ENCODE results near the gene OR52B6.
"Not testable (repeated sequence)": the region's sequence is repeated elsewhere in the genome, so short reads cannot be mapped to it uniquely, and the experiment has no call there.

The OR52B6 gene

DNA sequence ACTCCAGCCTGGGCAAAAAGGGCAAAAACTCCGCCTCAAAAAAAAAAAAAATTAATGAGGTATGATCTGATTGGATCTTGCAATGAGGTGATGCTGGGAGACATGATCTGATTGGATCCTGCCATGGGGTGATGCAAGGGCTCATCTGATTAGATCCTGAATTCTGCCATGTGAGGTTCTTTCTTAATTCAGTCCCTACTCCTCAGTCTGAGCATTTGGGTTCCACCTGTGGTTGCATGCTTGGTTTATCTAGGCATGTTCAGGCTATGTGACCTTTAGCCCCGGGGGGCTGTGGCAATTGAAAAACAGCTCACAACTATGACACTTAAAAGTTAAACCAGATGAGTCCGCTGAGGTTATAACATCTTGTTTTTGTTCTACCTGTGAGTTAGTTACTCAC lies 10.9 kb downstream of the OR52B6 start:
- DNase-seq (ENCODE audit: low read depth, low spot score) = no peak
- no peak overlapping the region for H3K4me3 ChIP-seq (ENCODE audit: low read length)

DNA sequence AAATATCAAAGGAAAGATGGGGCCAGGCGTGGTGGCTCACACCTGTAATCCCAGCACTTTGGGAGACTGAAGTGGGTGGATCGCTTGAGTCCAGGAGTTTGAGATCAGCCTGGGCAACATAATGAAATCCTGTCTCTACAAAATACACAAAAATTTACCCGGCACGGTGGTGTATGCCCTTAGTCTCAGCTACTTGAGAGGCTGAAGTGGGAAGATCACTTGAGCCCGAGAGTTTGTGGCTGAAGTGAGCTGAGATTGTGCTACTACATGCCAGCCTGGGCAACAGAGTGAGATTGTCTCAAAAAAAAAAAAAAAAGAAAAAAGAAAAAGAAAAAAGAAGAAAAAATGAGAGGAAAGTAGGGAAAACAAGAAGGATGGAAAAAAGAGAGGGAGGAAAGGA lies 11.9 kb downstream of the OR52B6 start:
- no peak overlapping the region for H3K4me3 ChIP-seq (ENCODE audit: low read length)
- DNase-seq (ENCODE audit: low read depth, low spot score) = no peak

DNA sequence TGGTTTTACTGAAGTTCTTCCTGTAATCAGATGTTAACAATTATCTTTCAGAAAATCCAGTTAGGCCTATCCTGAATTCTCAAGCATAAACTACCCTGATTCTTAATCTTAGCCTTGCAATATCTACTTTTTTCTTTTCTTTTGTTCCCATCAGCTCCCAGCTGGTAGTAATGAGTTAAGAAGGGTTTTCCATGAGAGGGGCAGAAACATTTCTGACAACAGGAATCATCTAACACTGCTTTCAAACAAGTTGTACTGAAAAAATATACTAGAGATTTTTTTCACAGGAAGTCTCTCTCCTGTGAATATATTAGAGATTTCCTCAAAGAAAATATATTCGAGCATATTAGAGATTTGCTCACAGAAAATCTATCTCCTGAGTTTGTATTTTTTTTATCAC lies 12.5 kb downstream of the OR52B6 start:
- DNase-seq (ENCODE audit: low read depth, low spot score) = no peak
- no peak overlapping the region for H3K4me3 ChIP-seq (ENCODE audit: low read length)

DNA sequence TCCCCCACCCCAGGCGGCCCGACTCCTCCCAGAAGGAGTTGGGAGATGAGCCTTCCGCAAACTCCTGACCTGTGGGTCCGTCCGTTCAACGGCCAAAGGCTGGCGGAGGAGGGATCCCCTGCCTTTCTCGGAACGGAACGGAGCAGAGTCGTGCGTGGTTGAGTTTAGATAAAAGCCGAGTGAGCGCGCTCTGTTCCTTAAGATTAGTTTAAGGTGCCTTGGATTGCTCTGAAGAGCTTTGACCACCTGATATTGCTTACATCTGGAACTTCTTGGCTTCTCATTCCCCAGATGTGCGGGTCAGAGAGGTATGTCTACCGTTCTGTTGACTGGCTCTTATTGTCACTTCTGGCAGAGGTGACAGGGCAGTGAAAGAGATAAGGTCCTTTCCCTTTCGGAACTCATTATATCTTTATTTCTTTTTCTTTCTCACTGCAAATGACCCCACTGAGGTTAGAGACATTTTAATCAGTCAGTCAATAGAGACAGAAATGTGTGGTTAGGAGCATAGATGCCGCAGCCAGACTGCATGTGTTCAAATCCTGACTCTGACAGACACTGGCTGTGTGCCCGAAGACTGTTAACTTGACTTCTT lies 16.0 kb downstream of the OR52B6 start, which contains the start of gene TRIM6:
Gene TRIM6 (plus strand): TSS at position 31 of the 595 bp plus-strand sequence. CDS start 261 bp downstream, at position 292.
- no peak for DNase-seq (ENCODE audit: low read depth, low spot score)
- H3K4me3 ChIP-seq (ENCODE audit: low read length) = no peak within 1 kb of the TSS

DNA sequence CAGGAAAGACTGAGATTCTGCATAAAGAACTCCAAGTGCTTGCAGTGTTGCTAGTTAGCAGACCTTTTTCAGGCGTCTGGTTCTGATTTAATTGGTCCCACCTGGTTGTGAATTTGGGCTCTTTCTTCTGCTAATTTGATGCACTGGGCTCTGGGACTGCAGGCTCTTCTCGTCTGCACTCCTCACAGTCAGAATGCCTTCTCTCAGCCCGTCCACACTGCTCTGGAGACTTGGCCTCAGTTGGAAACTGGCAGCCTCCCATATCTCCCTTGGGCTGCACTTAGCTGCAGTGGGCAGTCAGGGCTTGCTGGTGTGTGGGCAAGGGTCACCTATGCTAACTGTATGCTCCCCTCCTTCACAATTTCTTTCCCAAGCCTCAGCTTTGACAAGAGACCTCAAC lies 17.3 kb downstream of the OR52B6 start:
- H3K4me3 ChIP-seq (ENCODE audit: low read length) = no peak overlapping the region
- DNase-seq (ENCODE audit: low read depth, low spot score) = no peak

DNA sequence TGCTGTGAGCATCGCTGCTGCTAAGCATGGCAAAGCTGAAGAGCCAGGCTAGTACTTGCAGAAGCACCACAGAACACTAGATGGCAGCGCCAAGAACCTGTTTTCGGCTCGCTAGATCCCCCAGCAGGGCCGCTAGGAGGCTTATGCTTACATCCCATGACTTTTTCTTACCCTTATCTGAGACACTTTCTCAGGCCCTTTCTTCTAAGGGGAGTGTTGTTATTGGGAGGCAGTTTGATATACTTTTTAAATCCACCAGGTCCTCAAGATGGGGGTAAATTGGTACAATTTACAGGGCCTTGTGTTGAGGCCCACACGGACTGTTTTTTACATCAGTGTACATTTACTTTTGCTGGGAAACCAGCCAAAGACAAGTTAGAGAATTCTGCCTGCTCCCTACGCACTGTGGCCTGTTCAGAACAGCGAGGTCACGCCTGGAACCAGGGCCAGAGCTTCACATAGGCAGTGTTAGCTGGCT lies 19.7 kb downstream of the OR52B6 start:
- no peak overlapping the region for H3K4me3 ChIP-seq (ENCODE audit: low read length)
- DNase-seq (ENCODE audit: low read depth, low spot score) = peak; percentile 83

DNA sequence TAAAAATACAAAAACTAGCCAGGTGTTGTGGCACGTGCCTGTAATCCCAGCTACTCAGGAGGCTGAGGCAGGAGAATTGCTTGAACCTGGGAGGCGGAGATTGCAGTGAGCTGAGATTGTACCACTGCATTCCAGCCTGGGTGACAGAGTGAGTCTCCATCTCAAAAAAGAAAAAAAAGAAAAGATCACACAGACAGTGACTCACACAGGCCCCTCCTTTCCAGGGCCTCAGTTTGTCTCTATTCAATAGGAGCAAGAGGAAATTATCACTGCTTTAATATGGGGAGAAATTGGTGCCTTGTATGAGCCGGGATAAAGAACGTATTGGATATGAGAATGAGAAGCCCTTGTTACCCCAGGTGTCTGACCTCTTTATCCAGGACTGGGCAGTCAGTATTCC lies 22.1 kb downstream of the OR52B6 start:
- not testable (repeated sequence) for DNase-seq (ENCODE audit: low read depth, low spot score); H3K4me3 ChIP-seq (ENCODE audit: low read length)

DNA sequence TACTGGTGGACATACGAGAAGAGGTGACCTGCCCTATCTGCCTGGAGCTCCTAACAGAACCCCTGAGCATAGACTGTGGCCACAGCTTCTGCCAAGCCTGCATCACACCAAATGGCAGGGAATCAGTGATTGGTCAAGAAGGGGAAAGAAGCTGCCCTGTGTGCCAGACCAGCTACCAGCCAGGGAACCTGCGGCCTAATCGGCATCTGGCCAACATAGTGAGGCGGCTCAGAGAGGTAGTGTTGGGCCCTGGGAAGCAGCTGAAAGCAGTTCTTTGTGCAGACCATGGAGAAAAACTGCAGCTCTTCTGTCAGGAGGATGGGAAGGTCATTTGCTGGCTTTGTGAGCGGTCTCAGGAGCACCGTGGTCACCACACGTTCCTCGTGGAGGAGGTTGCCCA lies 22.6 kb downstream of the OR52B6 start:
- DNase-seq (ENCODE audit: low read depth, low spot score) = no peak
- H3K4me3 ChIP-seq (ENCODE audit: low read length) = no peak overlapping the region

DNA sequence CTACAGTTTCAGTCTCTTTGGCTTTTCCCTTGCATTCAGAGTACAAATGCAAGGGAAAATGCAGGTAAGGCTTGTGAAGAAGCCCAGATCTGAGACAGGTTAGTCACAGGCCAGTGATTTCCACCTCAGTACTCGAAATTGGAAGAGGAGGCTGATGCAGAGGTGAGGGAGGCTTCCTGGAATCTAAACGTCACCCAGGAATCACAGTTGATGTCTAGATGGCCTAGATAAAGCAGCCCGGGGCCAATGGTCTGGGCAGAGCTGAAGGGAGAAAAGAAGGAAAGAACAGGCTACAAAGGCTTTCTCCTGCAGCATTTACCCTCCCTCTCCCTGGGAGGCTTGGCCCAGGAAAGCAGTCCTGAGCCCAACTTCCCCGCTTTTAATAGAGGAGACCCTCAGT lies 24.2 kb downstream of the OR52B6 start:
- H3K4me3 ChIP-seq (ENCODE audit: low read length) = no peak overlapping the region
- DNase-seq (ENCODE audit: low read depth, low spot score) = no peak

DNA sequence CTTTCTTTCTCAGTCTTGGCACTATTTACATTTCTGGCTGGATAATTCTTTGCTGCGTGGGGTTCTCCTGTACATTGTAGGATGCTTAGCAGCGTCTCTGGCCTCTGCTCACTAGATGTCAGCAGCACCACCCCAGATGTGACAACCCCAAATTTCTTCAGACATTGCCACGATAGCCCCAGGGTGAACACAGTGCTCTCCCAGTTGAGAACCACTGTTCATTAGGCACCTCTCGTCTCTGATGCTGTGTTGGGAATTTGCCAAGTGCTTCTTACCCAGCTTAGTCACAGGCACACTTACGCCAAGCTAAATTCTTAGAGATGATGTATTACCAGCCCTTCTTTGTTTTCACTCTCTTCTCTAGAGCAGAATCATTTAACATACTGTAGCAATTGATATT lies 25.2 kb downstream of the OR52B6 start:
- DNase-seq (ENCODE audit: low read depth, low spot score) = no peak
- no peak overlapping the region for H3K4me3 ChIP-seq (ENCODE audit: low read length)

DNA sequence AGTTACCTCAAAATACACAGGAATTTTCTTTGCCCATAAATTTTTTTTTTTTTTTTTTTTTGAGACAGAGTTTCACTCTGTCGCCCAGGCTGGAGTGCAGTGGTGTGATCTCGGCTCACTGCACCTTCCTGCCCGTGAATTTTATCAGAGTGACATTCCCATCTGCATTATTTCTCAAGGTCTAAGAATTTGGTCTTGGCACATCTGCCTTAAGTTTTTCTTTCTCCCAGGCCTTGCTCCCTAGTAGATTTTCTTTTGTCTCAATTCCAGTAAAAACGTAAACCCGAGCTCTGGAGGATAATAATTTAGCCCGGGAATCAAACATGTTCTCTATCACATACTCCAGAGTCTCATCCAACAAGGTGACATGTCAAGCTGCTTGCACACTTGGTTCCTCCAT lies 28.1 kb downstream of the OR52B6 start:
- no peak overlapping the region for H3K4me3 ChIP-seq (ENCODE audit: low read length)
- DNase-seq (ENCODE audit: low read depth, low spot score) = no peak

DNA sequence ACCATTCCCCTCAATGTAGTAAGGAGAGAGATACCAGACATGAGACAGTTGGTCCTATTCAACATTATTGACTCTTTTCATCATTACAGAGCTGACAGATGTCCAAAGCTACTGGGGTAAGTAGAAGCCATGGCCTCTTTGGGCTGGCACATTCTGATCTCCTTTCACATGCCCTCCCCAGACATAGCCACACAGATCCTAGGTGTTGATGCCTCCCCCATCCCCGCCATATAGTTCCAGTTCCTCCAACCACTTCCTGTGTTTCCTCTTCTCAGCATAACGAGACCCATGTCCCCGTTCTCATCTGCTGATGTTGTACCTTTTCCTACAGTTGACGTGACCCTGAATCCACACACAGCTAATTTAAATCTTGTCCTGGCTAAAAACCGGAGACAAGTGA lies 29.8 kb downstream of the OR52B6 start:
- no peak overlapping the region for H3K4me3 ChIP-seq (ENCODE audit: low read length)
- peak; percentile 27 for DNase-seq (ENCODE audit: low read depth, low spot score)

DNA sequence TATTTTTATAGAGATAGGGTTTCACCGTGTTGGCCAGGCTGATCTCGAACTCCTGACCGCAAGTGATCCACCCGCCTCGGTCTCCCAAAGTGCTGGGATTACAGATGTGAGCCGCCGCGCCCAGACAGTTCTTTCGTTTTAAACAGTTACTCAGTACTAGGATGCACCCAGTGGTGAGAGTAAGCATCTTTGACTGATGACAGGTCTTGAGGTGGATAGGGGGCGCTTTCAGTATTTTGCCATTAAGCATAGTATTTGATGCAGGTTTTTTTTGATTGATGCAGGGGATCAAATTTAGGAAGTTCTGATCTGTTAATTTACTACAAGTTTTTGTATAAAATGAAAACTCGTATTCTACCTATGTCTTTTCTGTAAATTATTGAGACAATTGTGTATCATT lies 30.9 kb downstream of the OR52B6 start:
- no peak overlapping the region for H3K4me3 ChIP-seq (ENCODE audit: low read length)
- peak; percentile 41 for DNase-seq (ENCODE audit: low read depth, low spot score)

DNA sequence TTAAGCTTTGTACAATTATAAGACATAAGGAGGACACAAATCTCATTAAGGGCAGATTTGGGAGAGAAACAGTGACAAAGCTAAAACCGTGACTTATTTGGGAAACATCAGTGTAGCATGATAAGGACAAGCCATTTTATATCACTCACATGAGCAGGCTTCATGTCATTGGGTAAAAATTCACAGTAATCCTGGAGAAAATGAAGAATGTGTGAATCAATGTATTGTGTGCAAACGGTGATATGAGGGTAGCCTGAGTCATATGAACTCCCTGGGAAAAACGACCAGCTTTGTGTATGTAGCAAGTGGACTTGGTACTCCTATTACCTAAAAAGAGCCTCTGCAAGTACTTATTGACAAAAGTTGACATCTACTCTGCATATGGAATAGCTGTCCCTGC lies 38.1 kb downstream of the OR52B6 start:
- no peak overlapping the region for H3K4me3 ChIP-seq (ENCODE audit: low read length)
- no peak for DNase-seq (ENCODE audit: low read depth, low spot score)

DNA sequence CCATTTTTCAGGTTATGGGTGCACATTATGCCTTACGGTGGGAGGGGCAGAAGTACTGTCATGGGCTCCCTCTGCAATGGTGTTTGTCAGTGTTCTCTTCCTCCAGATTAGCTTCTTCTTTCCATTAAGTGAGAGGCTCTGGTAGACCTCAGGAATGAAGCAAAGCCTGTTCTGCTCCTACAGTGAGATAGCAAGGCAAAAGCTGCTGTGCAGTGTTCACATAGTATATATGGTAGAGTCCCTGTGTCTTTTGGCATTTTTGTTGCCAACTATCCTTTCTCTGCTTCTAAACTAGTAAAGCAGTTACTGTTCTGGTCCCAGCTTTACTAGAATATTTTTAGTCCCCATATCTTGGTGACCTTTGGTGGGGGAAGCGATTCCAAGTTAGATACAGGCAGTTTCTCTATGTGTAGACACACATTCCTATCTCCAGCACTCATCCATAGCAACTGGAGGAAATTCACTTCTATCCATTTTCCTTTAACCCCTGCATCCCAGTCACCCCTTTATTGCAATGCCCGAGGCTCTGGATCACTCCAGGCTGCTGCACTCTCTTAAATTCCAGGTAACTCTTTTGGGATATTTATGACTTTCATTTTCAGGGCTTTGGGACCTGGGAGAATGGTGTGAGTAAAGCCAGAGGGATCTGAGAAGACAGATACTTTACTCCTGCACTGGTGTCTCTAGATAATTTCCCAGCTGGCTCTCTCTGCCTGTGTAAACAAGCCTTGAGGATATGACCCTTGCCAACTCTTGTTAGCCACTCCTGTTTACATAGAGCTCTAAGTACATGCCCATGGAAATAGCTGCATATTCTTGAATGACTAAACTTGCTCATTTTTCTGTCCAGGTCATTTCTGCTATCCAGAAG lies 40.2 kb downstream of the OR52B6 start:
- DNase-seq (ENCODE audit: low read depth, low spot score) = no peak
- no peak overlapping the region for H3K4me3 ChIP-seq (ENCODE audit: low read length)

DNA sequence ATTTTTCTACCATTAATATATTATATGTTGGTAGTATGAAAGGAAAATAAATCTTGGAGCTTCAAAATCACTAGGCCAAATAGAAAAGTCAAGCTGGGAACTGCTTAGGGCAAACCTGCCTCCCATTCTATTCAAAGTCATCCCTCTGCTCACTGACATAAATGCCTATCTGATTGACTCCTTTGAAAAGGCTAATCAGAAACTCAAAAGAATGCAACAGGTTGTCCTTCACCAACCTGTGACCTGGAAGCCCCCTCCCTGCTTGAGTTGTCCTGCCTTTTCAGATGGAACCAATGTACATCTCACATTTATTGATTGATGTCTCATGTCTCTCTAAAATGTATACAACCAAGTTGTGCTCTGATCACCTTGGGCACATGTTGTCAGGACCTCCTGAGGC lies 40.9 kb downstream of the OR52B6 start:
- no peak overlapping the region for H3K4me3 ChIP-seq (ENCODE audit: low read length)
- DNase-seq (ENCODE audit: low read depth, low spot score) = no peak

DNA sequence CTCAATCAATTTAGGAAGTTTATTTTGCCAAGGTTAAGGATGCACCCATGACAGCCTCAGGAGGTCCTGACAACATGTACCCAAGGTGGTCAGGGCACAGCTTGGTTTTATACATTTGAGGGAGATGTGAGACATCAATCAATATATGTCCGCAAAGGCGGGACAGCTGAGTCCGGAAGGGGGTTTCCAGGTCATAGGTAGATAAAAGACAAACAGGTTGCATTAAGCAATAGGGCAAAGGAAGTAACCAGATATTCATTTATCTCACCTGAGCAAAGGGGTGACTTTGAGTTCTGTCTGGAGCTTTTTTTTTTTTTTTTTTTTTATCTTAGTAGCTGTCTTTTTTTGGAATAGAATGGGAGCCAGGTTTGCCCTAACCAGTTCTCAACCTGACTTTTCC lies 42.1 kb downstream of the OR52B6 start:
- no peak for DNase-seq (ENCODE audit: low read depth, low spot score)
- no peak overlapping the region for H3K4me3 ChIP-seq (ENCODE audit: low read length)

DNA sequence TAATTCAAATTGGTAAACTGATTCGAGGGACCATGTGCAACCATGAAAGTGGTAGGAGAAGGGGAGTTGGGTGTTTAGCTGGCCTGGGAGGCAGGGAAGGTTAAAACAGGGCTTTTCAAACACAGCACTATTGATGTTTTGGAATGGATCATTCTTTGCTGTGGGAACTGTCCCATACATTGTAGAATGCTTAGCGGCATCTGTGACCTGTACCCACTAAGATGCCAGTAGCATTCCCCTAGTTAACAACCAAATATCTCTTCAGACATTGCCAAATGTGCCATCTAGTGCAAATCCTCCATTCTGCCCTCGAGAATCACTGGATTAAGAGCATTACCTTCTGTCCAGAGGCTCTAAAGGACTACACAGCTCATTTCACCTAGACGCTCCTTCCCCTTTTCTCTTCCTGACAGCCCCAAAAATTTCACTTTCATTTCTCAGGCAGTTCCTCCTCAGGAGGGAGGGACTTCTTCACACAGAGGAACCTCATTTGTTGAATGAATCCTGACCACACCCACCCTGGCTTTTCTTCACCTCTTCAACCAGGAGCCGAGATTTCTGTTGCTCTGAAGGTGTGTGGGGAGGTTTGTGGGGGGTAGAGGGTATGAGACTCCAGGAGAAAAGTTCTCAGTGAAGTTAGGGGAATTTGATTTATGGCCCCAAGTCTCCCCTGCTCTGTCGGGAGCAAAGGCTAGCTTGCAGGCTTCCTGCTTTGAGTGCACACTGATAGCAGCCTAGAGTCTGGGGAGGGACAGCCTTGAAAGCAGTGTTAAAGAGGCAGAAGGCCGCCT lies 44.0 kb downstream of the OR52B6 start, which contains the start of gene TRIM34:
Gene TRIM34 (plus strand): TSS at position 513 of the 791 bp plus-strand sequence. CDS start 7,331 bp downstream, outside the sequence.
- H3K4me3 ChIP-seq (ENCODE audit: low read length) = peak within 1 kb of the TSS; percentile 82
- DNase-seq (ENCODE audit: low read depth, low spot score) = peak; percentile 76

DNA sequence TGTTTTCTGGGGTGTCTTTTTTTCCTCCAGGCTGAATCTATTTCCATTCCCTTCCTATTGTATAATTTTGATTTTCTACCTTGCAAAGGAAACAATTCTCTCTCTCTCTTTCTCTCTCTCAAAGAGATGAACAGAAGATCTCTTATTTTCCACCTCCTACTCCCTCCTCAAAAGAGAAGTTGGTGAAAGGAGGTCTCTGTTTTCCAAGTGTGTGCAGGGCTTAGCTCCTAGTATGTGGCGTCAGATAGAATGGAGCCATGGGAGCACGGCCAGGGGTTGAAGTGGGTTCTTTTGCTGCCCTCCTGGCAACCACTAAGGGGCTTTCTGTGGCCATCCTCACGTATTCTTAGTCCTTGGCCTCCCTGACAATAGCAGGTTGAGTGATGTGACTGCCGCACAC lies 44.6 kb downstream of the OR52B6 start:
- H3K4me3 ChIP-seq (ENCODE audit: low read length) = peak overlapping the region; percentile 82
- DNase-seq (ENCODE audit: low read depth, low spot score) = no peak

DNA sequence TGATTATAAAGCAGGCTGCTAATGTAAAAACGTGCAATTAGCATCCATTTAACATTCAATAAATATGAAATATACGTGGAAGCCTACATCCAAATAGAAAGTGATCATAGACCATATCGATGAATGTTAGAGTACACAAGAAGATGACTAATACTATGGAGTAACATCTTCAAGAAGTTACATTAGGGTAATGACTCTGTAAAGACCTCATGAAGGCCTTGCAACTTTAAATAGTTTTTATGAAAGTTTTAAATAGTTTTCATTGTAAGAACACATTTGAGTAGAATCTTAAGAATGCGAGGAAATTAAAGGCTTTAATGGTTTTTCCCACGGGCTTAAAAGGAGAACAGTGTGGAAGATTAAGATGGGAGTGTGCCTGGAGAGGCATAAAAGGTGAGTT lies 45.5 kb downstream of the OR52B6 start:
- no peak overlapping the region for H3K4me3 ChIP-seq (ENCODE audit: low read length)
- DNase-seq (ENCODE audit: low read depth, low spot score) = no peak

Data from Jurkat, Clone E6-1 (cell line).